Endothelial cell of umbilical vein (primary cell): ENCODE measurements around the gene KRTAP10-9. TPM values are rescaled to one million over a fixed set of nuclear protein-coding genes. Genes with fewer than 3 reads are reported as not detected.

Experiments used
- BruUV-seq: library from RNA; stranded (reverse); fragments of 400-500 nt; replicated peaks from 2 replicates; lab custom pipeline; 2021; lab: Mats Ljungman, UMichigan
- CTCF ChIA-PET: fragments of 300-600, 350-600 bp; sonication (Branson Sonifier 250); formaldehyde crosslinking; loops from one replicate; lab custom pipeline; 2021; ENCODE audit warnings: antibody characterized with exemption, inconsistent platforms; lab: Charles Lee
- POLR2A ChIA-PET: fragments of 300-600, 350-600 bp; sonication (Branson Sonifier 250); formaldehyde crosslinking; loops from one replicate; lab custom pipeline; 2021; ENCODE audit warnings: antibody characterized with exemption, inconsistent platforms; lab: Charles Lee
- DNase-seq: peaks from one replicate; pipeline ENCODE4 v3.0.0-alpha.2; 2011; ENCODE audit warnings: low read depth, low spot score
- FAIRE-seq: peaks from 2 replicates; lab custom pipeline; 2011; peaks lifted over from hg19 to GRCh38; lab: Jason Lieb, UNC
- H2AFZ ChIP-seq: 2 replicates; pipeline ENCODE4 v1.6.0; 2012; ENCODE audit warnings: low read depth, low read length, control low read depth, inconsistent platforms
- H3K27ac ChIP-seq: 2 replicates; pipeline ENCODE4 v1.5.1; 2011; ENCODE audit warnings: low read depth, mild to moderate bottlenecking, control low read depth, low read length, moderate library complexity; ENCODE audit not compliant: insufficient read depth
- H3K27me3 ChIP-seq, 2 experiments: 2 replicates each; pipeline versions ENCODE4 v1.6.0 to v1.6.1; 2011; ENCODE audit warnings: low read length in 2 of 2, mixed read lengths in 1 of 2; ENCODE audit not compliant: control insufficient read depth in 2 of 2, insufficient read depth in 2 of 2
- H3K36me3 ChIP-seq, 2 experiments: 2 replicates in 1 of 2; 3 replicates in 1 of 2; pipeline ENCODE4 v1.5.1; 2011; ENCODE audit warnings: low read length in 2 of 2, mild to moderate bottlenecking in 1 of 2, moderate library complexity in 1 of 2; ENCODE audit not compliant: control insufficient read depth in 2 of 2, insufficient read depth in 2 of 2; ENCODE audit errors: extremely low read depth in 1 of 2
- H3K4me1 ChIP-seq: 3 replicates; pipeline ENCODE4 v1.5.1; 2011; ENCODE audit warnings: mild to moderate bottlenecking, low read length; ENCODE audit not compliant: control insufficient read depth, insufficient read depth; ENCODE audit errors: extremely low read depth
- H3K4me2 ChIP-seq: 2 replicates; pipeline ENCODE4 v1.6.1; 2011; ENCODE audit warnings: low read length, control low read depth, mixed read lengths; ENCODE audit not compliant: insufficient read depth
- H3K4me3 ChIP-seq, 3 experiments: fragments of 200-600 bp in 1 of 3; sonication (generic), shearing (Covaris generic) in 1 of 3; replicated peaks in 1 of 3; 2 replicates each; pipeline ENCODE4 v1.5.1; 2011 to 2016; ENCODE audit warnings: control low read depth in 3 of 3, low read length in 3 of 3, mild to moderate bottlenecking in 2 of 3, inconsistent platforms in 1 of 3, low read depth in 1 of 3, moderate library complexity in 1 of 3; ENCODE audit not compliant: insufficient read depth in 1 of 3
- H3K79me2 ChIP-seq: 2 replicates; pipeline ENCODE4 v1.6.0; 2012; ENCODE audit warnings: low read length, inconsistent platforms; ENCODE audit not compliant: control insufficient read depth, insufficient read depth
- H3K9ac ChIP-seq: replicated peaks from 2 replicates; pipeline ENCODE3; 2011; ENCODE audit warnings: low read length, control low read depth; ENCODE audit not compliant: insufficient read depth; ENCODE audit errors: extremely low read depth
- H3K9me1 ChIP-seq: replicated peaks from 3 replicates; pipeline ENCODE4 v1.6.0; 2011; ENCODE audit warnings: mild to moderate bottlenecking, low read length; ENCODE audit not compliant: control insufficient read depth, insufficient read depth; ENCODE audit errors: extremely low read depth
- H3K9me3 ChIP-seq: replicated peaks from 2 replicates; pipeline ENCODE4 v1.5.1; 2012; ENCODE audit warnings: low read length, inconsistent platforms; ENCODE audit not compliant: control insufficient read depth, insufficient read depth
- H4K20me1 ChIP-seq: replicated peaks from 2 replicates; pipeline ENCODE3; 2011; ENCODE audit warnings: mild to moderate bottlenecking, low read length; ENCODE audit not compliant: control insufficient read depth, insufficient read depth; ENCODE audit errors: extremely low read depth
- CTCF ChIP-seq, 2 donors: IDR thresholded peaks; 1 replicate in 1 of 2; 2 replicates in 1 of 2; pipeline ENCODE4 v1.5.1; 2011; ENCODE audit warnings: low read length in 2 of 2, mild to moderate bottlenecking in 2 of 2, moderate library complexity in 2 of 2, control low read depth in 1 of 2, inconsistent platforms in 1 of 2, low read depth in 1 of 2; ENCODE audit not compliant: insufficient read depth in 1 of 2; ENCODE audit errors: extremely low read depth in 1 of 2
- EZH2 ChIP-seq: IDR thresholded peaks from 2 replicates; pipeline ENCODE4 v1.6.1; 2012; ENCODE audit warnings: borderline replicate concordance, low read depth, mild to moderate bottlenecking, moderate library complexity, low read length, inconsistent platforms; ENCODE audit not compliant: severe bottlenecking
- FOS ChIP-seq: IDR thresholded peaks from 2 replicates; pipeline ENCODE4 v1.6.1; 2011; ENCODE audit warnings: mild to moderate bottlenecking, low read length, moderate library complexity, borderline replicate concordance; ENCODE audit not compliant: insufficient read depth
- GATA2 ChIP-seq: IDR thresholded peaks from 2 replicates; pipeline ENCODE4 v1.7.0; 2011; ENCODE audit warnings: low read depth, mild to moderate bottlenecking, moderate library complexity, mixed read lengths, low read length; ENCODE audit not compliant: insufficient read length, insufficient read depth
- JUN ChIP-seq: IDR thresholded peaks from 2 replicates; pipeline ENCODE4 v1.6.1; 2011; ENCODE audit warnings: borderline replicate concordance, low read depth; ENCODE audit not compliant: insufficient read length, insufficient read depth
- MAX ChIP-seq: IDR thresholded peaks from 2 replicates; pipeline ENCODE4 v1.6.1; 2011; ENCODE audit not compliant: insufficient read depth, insufficient read length
- MYC ChIP-seq: IDR thresholded peaks from one replicate; pipeline ENCODE4 v1.6.1; 2011; ENCODE audit warnings: mild to moderate bottlenecking, low read depth, low read length
- POLR2A ChIP-seq: IDR thresholded peaks from 2 replicates; pipeline ENCODE4 v1.6.1; 2012; ENCODE audit warnings: low read depth, mild to moderate bottlenecking, control low read depth, low read length
- POLR2AphosphoS5 ChIP-seq: IDR thresholded peaks from 2 replicates; pipeline ENCODE4 v1.6.1; 2012; ENCODE audit warnings: low read depth, mild to moderate bottlenecking, control low read depth, low read length, moderate library complexity; ENCODE audit not compliant: insufficient read depth
- dilution Hi-C: fragments of 300-500 bp; cut with MboI; formaldehyde crosslinking; loops from one replicate; pipeline ENCODE4 v1.15.0; 2019; ENCODE audit warnings: low sequenced_read_pairs; ENCODE audit not compliant: extremely low pct_ligation_motif_present
- intact Hi-C: fragments of 100-400 bp; cut with micrococcal nuclease; formaldehyde crosslinking; loops from one replicate; pipeline ENCODE4 v1.10.0; 2022
- polyA plus RNA-seq, 4 experiments: library from polyadenylated mRNA; depleted of rRNA in 3 of 4; stranded (reverse) in 3 of 4; unstranded in 1 of 4; fragments of >200 nt; gene quantifications; 2 replicates each; pipeline versions ENCODE4 v1.2.1 to v1.2.3, GENCODE V29; 2011 to 2012; ENCODE audit warnings: missing spikeins in 1 of 4
- total RNA-seq: library from RNA; stranded (reverse); gene quantifications from 2 replicates; pipeline ENCODE4 v1.2.3, GENCODE V29; 2021

Gene KRTAP10-9
- total and polyA plus RNA-seq, 2 donors (not counting 3 experiments of a cell fraction or from before 2014, with no cell fraction given), result not detected

DNA sequence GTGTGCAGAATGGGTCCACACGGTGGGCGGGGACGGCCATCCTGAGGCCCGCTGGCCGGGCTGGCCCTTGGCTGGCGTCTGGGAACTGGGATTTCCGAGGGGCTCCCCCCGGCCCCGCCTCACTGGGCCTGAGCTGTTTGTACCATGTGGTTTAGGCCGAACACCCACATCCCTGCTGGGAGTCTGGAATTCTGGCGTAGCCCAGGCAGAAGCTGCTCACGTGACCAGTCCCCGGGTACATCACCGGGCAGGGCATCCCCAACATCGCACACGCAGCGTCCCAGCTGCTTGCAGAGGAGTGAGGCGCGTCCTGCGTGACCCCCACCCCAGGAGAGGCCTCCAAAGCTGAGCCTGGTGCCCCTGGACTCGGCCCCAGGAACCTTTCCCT lies 24.4 kb upstream of the KRTAP10-9 start:
- Histone ChIP-seq H3K4me1 (no peaks in the 10 kb centered on the region), H3K9ac (no peak overlapping the region), H2AFZ (no peak overlapping the region), H3K9me1 (no peaks in the 10 kb centered on the region), H3K36me3 (no peaks in the 10 kb centered on the region), H4K20me1 (no peaks in the 10 kb centered on the region), H3K27ac (no peak overlapping the region), H3K27me3 (peaks cover 0 to 5% of the 10 kb centered on the region in 2 experiments), H3K4me2 (no peak overlapping the region), H3K9me3 (no peaks in the 10 kb centered on the region), H3K79me2 (no peaks in the 10 kb centered on the region), H3K4me3 (no peak overlapping the region)
- TF ChIP-seq MAX (no peak), POLR2AphosphoS5 (no peak), MYC (no peak), EZH2 (no peak), FOS (no peak), CTCF (IDR thresholded peaks at IDR 0.05; ENCODE audit: extremely low read depth in 1 of 2, insufficient read depth in 1 of 2, low read depth in 1 of 2, low read length in 2 of 2) (no peak), GATA2 (no peak), POLR2A (no peak), JUN (no peak)
- dilution Hi-C loops, result no loop called here
- DNase-seq (no peak), FAIRE-seq (no peak)
- ChIA-PET CTCF (no interaction called here), POLR2A (no interaction called here)
- intact Hi-C loops, result no loop called here
- no TSS peak for BruUV-seq
